HG02852 (cell line): ENCODE results near the gene SLC15A3.

Experiments used
- ATAC-seq: cut with Tn5 transposase; IDR thresholded peaks from one replicate; pipeline ENCODE4 v1.9.1; 2021; ENCODE audit warnings: mild to moderate bottlenecking, moderate library complexity; ENCODE audit not compliant: unreplicated experiment

Gene SLC15A3

DNA sequence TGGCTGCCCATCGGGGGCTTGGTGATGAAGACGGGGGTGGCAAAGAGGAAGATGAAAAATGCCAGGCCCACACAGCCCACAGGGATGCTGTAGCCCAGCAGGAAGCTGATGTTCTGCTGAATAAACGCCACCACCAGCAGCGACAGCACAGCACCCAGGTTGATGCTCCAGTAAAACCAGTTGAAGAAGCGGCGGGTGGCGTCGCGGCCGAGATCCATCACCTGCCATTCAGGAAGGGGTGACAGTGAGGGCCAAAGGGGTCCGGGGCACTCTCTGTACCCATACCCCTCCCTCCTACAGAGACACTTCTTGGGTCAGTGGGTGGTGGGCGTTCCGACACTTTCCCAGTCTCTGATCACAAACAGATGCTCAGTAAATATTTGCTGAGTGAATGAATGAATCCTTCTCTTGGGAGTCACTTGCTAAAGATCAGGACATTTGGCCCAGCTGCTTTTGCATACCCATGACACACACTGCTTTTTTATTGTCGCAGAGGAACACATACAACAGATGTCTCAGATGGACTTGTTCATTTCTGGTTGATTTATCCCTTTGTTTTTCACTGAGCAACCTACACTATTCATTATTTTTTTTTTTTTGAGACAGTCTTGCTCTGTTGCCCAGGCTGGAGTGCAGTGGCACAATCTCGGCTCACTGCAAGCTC is 5.2 kb downstream of the SLC15A3 start:
- ATAC-seq: no peak

DNA sequence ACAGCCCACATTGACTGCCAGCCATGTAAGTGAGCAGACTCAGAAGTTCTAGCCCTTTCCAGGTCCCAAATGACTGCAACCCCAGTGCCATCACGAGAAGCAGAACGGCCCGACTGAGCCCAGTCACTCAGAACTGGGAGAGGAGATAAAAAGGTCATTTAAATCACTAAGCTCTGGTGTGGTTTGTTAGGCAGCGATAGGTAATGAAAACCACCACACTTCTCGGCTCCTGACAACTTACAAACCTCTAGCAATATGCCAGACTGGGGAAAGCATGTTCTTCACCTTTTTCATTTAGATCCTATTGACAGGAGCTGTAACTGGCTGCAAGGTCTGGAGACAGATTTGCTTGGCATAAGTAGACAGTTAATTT is 6.7 kb downstream of the SLC15A3 start:
- no peak for ATAC-seq

DNA sequence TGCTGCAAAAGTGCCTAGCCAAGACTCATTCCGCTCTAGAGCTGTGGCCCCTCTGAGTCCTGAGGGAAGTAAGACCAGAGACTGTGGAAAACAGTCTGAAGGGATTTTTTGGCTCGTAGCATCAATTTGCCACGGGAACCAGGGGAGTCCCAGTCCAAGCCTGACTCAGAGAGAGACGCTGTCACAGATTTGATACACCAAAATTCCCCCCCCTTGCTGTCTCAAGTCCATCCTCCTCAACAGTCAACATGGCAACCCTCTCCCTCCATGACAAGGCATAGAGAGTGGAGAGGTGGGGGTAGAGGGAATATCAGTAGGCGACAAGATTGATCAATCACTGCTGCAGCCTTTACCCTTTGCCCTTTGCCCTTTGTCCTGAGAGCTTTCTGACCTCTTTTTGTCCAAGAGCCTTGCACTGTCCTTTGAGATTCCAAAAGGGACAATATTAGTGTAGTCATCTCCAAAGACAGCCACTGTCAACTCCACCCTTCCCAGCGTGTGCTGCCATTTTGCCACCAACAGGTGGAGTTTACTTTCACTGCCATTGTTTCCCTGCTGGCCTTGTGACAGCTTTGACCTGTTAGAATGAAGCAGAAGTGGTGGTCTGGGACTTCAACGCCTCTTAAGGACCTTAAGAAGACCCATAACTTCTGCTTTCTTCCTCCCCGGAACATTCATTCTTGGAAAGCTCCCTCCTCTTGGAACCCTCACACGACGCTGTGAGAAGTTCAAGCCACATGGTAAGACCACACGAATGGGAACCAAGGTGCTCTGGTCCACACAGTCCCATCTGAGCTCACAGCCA is 7.3 kb downstream of the SLC15A3 start:
- ATAC-seq: no peak

DNA sequence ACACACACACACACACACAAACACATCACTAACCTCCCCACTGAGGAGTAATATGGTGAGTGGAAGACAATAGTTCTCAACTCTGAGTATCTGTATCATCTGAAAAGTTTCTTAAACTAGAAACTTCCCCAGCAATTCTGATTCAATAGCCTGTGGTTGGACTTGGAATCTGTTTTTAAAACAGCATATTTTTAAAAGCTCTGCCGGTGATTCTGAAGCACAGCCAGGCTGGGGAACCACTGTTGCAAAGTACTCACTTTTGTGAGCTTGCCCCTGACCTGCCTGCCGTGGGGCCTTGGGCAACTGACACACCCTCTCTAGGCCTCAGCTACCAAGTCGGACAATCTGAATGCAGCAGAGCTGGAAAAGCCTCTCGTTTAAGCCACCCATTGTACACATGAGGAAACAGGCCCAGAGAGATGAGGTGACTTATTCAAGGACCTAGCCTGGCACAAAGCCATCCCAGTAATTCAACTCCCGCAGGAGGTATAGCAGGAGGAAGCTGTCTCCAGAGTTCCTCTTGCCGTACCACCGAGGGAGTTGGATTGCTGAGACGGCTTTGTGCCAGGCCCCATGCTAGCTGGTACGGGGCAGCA is 8.9 kb downstream of the SLC15A3 start:
- no peak for ATAC-seq

DNA sequence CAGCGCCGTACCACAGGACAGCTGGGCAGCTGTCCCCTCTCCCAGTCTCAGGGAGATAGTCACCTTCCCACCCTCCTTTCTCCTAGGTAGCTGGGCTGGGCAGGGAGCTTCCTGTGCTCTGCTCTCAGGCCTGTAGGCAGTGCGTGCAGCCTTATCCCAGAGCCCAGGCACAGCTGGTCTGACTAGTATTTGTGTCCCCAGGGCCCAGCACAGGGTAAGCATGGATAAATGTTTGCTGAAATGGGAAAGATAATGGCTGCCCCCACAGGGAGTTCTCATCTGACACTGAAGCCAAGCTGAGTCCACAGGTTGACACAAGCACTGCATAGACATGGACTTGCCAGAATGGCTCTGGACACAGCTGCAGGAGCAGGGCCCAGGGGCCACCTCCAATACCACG is 9.8 kb downstream of the SLC15A3 start:
- ATAC-seq: no peak

DNA sequence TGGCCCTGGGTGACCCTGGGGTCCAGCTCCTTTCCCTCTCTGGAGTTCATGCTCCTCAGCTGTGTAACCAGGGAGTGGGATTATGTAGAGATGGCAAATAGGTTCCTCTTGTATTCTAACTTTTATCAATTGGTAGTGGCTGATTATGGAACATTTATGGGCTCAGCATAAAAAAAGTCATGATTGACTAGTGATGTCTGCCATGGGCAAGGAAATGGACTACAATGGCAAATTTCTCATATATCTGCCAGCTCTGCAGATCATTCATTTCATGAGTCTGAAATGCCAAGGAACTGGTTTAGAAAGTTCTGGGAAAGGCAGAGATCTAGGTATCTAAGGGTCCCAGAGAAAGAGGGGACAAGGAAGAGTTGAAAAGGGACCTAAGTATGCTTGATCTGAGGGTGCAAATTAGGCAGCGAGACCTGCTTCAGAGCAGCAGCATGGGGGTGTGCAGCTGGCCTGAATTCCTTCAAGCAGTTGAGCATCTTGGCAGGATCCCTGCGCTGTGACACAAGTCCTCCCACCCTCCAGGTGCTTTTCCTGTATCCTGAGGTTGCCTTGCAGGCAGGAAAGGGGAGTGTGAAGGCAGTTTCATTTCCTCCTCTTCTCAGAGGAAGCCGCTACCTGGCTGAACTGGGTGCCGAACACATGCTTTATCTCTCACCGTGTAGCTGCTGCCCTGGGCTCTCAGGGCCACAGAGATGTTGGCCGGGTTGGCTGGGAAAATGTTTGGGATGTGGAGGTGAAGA is 10.4 kb downstream of the SLC15A3 start:
- ATAC-seq: no peak

DNA sequence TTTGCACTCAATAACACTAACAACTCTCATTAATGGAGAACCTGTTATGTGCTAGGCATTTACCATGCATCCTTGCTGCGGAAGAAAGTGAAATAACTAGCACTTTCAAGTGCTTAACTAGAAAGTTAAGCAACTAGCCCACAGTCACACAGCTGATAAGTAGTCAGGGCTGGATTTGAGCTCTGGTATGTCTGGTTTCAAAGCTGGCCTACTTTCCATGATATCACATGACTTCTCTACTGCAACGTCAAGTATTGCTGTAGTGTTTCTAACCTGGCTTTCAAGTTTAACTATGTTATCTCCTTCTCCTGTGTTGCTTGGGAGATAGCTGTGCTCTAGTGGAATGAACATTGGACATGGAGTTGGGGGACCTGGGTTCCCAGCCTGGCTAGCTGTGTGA is 12.1 kb downstream of the SLC15A3 start:
- no peak for ATAC-seq

DNA sequence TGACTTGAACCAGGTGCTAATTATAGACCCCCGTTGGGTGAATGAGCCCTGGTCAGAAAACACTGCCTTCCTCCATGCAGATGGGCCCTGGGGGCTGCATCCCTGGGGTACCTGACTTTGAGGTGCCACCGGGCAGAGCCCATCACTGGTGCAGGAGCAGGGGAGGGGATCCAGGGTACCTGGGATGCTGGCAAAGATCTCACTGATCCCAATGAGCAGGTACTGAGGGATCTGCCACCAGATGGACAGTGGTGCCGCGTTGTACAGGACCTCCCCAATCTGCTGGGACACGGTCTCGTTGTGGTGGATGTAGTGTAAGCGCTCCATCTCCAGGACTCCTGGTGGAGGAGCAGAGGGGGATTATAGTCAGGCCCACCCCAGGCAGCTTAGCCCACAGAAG is 12.7 kb downstream of the SLC15A3 start:
- no peak for ATAC-seq

DNA sequence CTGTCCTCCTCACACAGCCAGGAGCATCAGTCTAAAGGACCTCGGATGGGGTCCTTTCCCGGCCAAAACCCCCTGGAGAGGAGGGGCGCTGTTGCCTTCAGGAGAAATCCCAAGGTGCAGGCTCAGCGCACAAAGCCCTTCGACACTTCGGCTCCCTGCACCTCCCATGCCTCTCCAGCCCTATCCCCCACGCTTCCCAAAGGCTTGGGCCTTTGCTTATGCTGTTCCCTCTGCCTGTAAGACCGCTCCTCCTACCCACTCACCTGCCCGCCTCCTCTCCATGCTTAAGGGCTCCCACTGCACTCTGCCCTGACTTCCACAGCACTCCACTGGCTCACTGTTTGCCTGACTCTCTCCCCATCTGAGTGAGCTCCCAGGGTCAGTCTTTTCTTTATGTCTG is 13.5 kb downstream of the SLC15A3 start:
- ATAC-seq: no peak

DNA sequence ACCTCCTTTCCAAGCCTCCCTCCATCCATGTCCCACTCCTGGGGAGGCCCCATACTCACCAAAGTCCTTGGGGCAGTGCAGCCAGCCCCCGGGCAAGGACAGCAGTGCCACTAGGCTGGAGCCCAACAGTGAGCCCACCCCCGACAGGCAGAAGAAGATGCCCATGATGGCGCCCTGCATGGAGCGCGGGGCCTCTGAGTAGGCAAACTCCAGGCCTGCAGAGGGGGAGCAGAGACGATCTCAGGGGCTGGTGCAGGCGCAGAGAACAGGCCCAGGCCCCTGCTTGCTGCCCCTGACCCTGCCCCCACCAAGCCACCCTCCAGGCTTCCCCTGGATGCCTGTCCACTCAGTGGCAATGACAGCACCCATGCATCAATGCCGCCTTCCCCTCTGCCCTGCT is 14.2 kb downstream of the SLC15A3 start:
- no peak for ATAC-seq

DNA sequence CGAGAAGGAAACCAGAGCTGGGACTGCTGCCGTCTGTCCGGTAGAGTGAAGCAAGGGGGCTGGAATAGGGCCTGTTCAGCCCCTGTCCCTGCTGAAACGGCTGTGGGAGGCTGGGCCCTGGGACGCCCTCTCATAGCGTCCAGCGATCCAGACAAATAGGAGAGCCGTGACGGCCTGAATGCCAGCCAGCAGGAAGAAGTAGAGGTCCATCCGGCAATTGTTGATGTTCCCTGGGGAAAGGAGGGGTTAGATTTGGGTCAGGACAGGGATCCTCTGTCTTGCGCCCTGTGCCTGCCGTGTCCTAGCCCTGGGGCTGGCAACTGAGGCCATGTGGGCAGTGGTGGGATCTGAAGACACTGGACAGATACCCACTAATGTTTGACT is 14.8 kb downstream of the SLC15A3 start:
- ATAC-seq: no peak

DNA sequence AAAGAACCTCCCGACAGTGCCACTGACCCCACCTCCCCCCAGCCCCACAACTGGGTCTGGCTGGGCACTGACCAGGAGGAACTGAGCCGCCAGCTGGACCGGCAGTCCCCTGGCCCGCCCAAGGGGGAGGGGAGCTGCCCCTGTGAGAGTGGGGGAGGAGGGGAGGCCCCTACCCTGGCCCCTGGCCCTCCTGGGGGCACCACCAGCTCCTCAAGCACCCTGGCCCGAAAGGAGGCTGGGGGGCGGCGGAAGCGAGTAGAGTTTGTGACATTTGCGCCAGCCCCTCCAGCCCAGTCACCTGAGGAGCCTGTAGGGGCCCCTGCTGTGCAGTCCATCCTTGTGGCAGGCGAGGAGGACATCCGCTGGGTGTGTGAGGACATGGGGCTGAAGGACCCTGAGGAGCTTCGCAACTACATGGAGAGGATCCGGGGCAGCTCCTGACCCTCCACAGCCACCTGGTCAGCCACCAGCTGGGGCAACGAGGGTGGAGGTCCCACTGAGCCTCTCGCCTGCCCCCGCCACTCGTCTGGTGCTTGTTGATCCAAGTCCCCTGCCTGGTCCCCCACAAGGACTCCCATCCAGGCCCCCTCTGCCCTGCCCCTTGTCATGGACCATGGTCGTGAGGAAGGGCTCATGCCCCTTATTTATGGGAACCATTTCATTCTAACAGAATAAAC is 15.4 kb downstream of the SLC15A3 start:
- ATAC-seq: no peak

DNA sequence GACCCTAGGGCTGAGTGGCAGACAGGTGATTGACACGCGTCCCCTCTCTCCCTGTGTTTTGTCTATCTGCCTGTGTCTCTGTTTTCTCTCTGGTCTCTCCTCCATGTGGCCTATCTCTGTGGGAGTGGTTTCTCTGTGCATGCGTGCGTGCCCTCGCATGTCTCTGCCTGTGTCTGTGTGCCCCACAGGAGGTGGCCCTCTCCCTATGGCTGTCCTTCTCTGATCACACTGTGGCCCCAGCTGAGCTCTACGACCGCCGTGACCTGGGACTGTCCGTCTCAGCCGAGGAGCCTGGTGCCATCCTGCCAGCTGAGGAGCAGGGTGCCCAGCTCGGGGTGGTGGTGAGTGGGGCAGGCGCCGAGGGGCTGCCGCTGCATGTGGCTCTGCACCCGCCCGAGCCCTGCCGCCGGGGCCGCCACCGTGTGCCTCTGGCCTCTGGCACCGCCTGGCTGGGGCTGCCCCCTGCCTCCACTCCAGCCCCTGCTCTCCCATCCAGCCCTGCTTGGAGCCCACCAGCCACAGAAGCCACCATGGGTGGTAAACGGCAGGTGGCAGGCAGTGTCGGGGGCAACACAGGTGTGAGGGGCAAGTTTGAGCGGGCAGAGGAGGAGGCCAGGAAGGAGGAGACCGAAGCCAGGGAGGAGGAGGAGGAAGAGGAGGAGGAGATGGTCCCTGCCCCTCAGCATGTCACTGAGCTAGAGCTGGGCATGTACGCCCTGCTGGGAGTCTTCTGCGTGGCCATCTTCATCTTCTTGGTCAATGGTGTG is 16.1 kb downstream of the SLC15A3 start:
- no peak for ATAC-seq

DNA sequence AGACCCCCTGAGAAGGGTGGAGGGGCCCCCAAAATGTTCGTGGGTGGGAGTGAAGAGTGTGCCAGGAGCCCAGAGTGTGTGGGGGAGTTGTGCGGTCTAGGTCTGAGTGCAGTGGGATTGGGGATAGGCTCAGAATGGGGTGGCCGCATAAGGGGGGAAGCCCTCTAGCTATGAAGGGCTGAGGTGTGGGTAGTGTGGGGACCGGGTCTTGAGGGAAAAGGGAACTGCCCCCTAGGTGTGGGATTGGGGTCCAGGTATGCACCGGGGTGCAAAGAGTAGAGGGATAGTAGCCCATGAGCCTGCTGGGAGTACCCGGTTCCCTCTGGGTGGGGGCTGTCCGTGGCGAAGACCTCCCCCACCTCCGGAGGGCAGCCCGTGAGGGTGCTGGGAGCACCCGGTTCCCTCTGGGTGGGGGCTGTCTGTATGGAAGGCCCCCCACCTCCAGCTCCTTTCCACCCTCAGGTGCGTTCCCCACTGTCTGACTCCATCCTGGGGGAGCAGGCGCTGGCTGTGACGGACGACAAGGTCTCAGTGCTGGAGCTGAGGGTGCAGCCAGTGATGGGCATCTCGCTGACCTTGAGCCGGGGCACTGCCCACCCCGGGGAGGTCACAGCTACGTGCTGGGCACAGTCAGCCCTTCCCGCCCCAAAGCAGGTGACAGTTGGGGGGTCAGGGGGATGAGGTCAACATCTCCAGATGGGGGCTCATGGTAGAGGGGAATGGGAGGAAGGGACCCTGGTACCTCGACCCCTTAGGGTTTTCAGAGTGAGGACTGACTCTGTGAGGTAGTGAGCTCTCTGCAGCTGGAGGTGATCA is 17.0 kb downstream of the SLC15A3 start:
- ATAC-seq: no peak

DNA sequence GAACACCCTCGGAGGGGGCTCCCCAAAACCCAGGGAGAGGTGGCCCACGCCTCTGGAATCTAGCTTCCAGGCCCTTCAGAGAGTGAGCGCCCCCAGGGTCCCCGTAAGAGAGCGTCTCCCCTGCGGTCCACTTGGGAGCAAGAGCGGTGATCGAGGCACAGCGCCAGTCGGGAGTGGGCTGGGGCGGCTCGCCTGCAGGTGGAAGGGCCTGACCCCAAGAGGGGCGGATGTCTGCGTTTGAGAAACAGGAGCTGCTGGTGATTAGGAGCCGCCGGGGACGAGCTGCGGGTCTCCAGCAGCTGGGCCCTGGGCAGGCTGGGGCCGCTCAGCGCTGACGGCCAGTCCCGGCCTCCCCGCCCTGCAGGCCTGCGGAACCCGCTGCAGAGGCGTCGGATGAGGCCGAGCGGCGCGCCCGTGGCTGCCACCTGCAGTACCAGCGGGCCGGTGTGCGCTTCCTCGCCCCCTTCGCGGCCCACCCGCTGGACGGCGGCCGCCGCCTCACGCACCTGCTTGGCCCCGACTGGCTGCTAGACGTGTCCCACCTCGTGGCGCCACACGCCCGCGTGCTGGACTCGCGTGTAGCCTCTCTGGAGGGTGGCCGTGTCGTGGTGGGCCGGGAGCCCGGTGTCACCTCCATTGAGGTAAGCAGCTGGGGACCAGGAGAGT is 17.7 kb downstream of the SLC15A3 start:
- no peak for ATAC-seq

DNA sequence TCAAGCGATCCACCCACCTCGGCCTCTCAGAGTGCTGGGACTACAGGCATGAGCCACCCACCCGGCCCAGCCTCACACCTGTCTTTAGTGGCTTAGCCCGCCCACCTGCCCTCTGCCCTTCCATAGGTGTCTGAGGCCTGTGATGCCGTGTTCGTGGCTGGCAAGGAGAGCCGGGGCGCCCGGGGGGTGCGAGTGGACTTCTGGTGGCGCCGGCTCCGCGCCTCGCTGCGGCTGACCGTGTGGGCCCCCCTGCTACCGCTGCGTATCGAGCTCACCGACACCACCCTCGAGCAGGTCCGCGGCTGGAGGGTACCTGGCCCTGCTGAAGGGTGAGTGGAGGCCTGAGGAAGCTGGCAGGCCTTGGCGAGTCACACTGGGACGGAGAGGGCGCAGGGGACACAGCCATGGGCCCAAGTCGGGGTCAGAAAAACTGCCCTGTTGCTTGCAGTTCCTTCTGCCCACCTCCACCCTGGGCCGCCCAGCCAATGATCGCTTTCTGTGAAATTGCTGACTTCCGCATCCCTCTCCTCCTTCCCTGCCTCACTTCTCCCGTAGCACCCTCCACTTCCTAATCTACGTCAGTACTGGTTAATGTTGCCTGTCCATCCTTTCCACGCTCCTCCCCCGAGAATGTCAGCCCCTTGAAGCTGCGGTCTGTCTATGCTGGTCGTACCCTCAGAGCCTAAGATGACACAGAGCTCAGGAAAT is 18.4 kb downstream of the SLC15A3 start:
- no peak for ATAC-seq

DNA sequence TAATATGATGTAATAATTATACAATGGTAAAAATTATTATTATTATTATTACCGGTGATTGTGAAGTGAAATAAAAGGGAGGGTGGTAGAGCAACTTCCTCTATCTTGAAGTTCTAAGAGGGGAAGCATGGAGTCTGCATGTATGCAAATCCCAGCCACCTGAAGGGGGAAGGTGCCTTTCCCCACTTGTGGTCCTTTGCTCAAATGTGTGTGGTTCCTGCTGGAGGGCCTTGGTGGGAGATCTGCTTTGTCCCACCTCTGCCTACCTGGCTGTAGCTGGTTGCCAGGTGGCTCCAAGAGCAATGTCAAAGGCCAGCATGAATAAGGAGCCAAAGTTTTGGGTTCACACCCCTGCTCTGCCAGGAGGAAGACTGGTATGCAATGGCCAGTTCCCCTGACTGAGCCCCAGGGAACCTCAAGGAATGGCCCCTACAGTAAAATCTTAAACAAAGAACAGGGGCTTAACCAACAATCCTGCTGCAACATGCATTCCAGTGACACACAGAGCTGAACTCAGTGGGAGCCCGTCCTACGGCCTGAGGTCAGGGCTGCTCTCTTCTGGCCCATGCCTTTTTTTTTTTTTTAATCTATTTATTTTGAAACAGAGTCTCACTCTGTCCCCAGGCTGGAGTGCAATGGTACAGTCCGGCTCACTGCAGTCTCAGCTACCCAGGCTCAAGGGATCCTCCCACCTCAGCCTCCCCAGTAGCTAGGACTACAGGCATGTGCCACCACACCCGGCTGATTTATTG is 19.2 kb downstream of the SLC15A3 start:
- no peak for ATAC-seq

DNA sequence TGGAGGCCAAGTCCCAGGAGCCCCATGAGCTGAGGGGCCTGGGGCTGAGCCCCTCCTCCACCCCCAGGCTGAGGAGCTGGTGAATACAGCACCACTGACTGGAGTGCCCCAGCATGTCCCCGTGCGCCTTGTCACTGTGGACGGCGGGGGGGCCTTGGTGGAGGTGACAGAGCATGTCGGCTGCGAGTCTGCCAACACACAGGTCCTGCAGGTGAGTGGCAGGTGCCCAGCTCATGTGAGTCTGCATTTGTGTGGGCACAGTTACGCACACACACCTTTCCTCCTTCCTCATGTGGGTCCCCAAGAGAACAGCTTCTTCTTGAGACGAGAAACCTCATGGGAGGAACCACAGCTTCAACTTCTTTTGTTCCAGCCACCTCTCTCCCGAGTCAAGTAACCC is 20.1 kb downstream of the SLC15A3 start:
- ATAC-seq: no peak
